GM19452 (cell line): ENCODE results near the gene COL4A1.

Source experiments
- ATAC-seq: cut with Tn5 transposase; IDR thresholded peaks from one replicate; pipeline ENCODE4 v1.9.1; 2021; ENCODE audit not compliant: unreplicated experiment

Gene COL4A1

GRCh38 chr13:110227416-110227815 lies 79.5 kb downstream of the COL4A1 start:
- no peak for ATAC-seq

GRCh38 chr13:110225609-110226574 lies 81.1 kb downstream of the COL4A1 start:
- no peak for ATAC-seq

GRCh38 chr13:110225003-110225402 lies 82.0 kb downstream of the COL4A1 start:
- ATAC-seq, result no peak

DNA sequence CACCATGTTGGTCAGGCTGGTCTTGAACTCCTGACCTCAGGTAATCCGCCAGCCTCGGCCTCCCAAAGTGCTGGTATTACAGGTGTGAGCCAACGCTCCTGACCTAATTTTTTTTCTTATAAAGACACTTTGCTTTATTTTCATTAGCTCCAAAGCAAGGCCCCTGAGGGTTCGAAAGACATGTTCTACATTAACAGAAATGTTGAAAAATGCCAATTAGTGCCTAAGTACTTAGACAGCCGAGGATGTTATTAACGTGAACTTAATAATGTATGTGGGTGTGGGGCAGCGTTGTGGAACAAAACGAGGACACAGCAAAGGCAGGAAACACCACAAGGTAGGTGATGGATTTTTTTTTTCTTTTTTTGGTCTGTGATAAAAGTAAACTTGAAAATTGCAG lies 82.4 kb downstream of the COL4A1 start:
- ATAC-seq, result no peak

DNA sequence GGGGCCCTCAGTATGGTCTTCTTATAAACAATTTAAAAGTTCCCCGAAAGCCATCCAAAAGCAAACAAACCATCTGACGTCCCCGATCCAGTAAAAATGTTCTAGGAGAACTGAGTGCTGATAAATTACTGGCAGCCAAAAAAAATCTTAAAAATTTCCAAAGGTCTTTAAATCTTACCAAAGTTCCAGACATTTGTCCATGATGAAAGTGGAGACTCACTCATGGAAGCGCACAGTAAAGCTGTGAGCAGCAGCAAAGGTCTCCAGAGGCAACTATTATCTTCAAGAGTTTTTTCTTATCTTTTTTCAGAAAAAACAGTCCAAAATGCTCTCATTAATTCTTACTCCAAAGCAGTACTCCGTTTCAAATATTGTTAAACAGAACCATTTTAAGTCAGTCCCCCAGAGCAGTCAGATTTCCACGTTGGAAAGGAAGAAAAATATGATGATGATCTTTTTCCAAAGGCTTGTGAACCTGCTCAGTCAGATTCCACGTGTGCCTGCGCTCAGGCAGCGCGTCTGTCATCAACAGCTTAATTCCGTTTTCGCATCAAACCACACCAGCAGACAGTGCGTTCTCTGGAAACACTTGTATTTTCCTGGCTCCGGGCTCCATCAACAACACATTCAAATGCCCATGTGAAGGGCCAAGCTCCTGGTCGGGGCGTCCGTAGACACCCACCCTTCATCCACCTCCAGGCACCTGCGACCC lies 85.4 kb downstream of the COL4A1 start:
- ATAC-seq, result no peak

DNA sequence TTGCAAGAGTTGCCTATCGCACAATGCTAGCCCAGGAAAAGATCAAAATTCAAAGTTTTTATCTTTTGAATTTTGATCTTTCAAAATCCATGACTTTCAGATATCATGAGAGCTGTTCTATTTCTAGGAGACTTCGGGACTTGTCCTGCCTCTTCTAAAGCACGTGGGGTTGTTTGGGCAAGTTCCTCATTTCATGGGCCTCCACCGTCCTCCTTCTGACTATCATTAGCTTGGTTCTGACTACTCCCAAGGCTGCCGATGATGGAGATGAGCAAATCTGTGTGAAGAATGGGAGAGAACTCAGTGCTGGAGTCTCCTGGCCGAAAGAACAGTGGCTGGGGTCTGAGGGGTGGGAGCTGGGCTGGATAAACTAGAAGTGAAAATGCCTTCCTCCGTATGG lies 86.5 kb downstream of the COL4A1 start:
- ATAC-seq, result no peak

DNA sequence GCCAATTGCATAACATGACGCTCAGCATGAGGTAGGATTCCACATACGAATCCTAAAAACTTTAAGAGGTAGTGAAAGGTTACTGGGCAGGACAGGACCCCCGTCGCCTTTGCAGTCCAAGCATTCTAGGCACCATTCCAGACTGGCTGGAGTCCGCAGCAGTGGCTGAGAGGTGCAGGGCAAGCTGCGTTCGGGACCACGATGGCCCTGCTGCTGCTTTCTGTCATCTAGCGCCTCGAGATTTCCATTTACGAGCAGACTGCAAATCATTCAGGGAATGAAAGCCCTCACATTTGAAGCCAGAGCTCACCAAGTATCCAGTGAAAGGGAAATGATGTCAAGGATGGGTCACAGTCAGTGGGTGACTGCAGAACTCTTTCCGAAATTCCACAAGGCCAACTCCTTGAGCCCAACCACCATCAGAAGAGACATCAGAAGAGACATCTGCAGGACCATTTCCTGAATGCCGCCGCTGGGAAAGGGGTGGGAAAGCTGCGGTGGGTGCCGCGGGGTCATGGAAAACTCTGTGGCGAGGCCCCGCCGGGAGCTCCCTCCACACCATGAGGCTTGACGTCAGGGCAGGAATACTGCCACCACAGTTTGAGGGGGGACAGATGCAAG lies 88.3 kb downstream of the COL4A1 start:
- no peak for ATAC-seq

GRCh38 chr13:110217811-110218210 lies 89.1 kb downstream of the COL4A1 start:
- no peak for ATAC-seq

DNA sequence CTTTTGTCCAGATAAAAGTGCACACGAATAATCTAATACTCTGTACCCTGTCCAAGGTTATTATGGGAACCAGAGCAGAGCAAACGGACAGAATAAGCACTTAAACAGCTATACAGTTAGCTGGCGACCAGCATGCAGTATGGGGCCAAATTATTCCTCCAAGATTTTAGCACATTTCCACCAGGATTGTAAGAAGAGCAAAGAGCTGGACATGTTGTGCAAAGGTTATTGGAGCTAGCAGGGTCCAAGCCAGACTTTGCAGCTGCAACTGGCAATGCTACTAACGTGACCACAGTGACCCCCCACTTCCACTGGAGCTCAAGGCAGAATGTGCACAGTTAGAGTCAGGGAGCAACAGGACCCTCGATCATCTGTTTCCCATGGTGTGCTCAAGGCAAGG lies 89.9 kb downstream of the COL4A1 start:
- ATAC-seq, result no peak

DNA sequence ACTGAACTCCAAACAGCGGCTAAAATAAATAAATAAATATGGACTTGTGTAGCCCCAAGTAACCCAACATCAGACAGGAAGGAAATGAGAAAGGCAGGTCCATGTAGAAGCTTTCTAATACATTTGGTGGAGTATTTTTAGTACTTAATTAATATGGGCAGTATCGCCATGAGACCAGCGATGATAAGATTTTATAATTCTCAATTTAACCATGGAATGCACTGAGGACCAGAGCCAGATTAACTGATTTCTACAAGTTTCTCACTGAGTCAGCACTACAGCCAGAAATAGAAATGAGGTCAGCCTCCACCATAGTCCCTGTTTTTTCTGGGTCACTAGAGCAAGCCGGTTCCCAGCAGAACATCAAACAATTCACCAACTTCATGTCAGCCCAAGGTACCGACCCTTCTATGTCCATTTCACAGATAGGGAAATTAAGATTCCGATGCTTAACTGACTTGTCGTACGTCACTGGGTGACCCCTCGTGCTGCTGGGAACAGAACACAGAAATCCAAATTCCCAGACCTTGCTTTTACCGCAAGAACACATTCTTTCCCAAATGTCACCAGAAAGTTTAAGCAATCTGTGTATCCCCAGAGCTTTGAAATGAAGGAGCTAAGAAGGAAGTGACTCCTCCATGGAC lies 90.4 kb downstream of the COL4A1 start:
- no peak for ATAC-seq

DNA sequence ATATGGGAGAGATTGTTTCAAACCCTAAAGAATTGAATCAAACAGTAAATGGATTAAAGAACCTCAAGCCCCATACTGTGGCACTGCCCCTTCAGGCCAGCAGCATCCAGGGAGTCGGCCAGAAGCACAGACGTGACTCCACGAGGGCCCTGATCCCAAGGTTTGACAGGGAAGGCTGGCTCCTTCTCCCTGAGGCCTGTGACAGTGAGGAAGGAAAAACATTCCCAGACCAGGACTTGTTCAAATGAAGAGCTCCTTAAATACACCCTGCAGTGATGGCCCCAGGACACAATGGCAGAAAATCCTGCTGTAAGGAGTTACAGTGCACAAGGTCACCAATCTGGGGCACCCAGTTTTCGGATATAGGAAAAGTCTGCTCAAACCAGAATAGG lies 91.0 kb downstream of the COL4A1 start:
- ATAC-seq, result no peak

GRCh38 chr13:110215606-110216005 lies 91.4 kb downstream of the COL4A1 start:
- ATAC-seq, result no peak

- no peak for ATAC-seq
Measured at GRCh38 chr13:110214637-110215036, 92.3 kb downstream of the COL4A1 start.

DNA sequence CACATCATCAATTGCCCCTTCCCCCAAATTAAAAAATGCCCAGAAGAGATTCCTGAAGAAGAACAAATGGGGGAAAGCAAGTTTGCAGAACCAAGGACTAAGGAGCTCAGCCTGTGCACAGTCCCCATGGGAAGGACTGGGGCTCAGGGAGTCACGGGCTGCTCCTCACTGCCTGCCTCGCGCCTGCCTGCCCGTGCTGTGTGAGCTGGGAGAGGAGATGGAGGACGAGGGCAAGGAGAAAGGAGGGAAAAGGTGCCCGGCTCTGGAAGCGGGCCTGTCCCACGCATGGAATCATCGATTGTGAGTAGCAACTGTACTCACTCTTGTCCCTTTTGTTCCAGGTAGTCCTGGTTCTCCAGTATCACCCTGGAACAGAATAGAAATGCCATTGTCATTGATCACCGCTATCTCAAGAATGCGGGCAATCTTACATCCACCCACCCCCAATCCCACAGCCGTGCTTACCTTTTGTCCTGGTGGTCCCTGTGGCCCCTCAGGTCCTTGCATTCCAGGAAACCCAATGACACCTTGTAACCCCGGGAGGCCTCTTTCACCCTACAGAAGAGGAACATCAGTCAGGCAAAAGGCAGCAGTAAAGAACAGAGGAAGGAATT lies 93.4 kb downstream of the COL4A1 start:
- ATAC-seq, result no peak

- ATAC-seq, result no peak
Measured at GRCh38 chr13:110212529-110212928, 94.4 kb downstream of the COL4A1 start.

GRCh38 chr13:110211735-110212134 lies 95.2 kb downstream of the COL4A1 start:
- ATAC-seq, result no peak

GRCh38 chr13:110211046-110211445 lies 95.9 kb downstream of the COL4A1 start:
- ATAC-seq, result no peak

- ATAC-seq, result no peak
Measured at GRCh38 chr13:110210604-110210985, 96.4 kb downstream of the COL4A1 start.

DNA sequence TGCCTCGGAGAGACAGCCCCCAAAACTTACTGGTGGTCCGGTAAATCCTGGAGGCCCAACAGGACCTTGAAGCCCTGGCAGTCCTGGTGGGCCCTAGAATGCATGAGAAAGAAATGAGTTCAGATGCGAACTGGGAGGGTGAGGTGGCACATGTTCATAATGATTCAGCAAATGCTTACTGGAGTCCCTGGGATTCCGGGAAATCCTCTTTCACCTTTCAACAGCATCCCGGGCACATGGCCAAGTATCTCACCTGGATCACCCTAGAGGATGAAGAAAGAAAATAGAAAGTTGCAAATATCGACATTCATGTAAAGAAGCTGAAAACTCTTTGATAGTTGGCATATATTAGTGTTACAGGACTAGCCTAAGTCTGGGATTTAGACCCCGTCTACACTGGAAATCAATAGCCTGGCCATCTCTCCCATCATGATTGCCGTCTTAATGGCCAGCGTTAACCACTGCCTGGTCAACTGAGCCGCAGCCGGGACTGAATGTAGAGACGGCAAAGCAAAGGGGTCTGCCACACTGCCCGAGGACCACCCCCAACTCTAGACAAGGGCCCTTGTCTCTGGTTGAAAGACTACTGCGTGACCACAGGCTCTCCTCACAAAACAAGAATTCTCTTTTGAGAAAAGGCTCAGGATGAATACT lies 96.9 kb downstream of the COL4A1 start:
- no peak for ATAC-seq

- no peak for ATAC-seq
Measured at GRCh38 chr13:110208116-110208515, 98.8 kb downstream of the COL4A1 start.
